HUES48 (cell line): ENCODE results near the gene ADCY3.

Experiments
- H3K27ac ChIP-seq: one replicate; pipeline ENCODE4 v1.7.0; 2013; ENCODE audit warnings: low read depth, low read length, inconsistent platforms
- H3K27me3 ChIP-seq: 2 replicates; pipeline ENCODE4 v1.6.1; 2013; ENCODE audit warnings: mild to moderate bottlenecking, low read length; ENCODE audit not compliant: control insufficient read depth, insufficient read depth
- H3K36me3 ChIP-seq: 2 replicates; pipeline ENCODE4 v1.6.1; 2013; ENCODE audit warnings: low read length; ENCODE audit not compliant: control insufficient read depth, insufficient read depth
- H3K4me1 ChIP-seq: 2 replicates; pipeline ENCODE4 v1.6.1; 2013; ENCODE audit warnings: mild to moderate bottlenecking, low read length; ENCODE audit not compliant: control insufficient read depth, insufficient read depth
- H3K4me3 ChIP-seq: 2 replicates; pipeline ENCODE4 v1.5.1; 2013; ENCODE audit warnings: mild to moderate bottlenecking, low read depth, low read length
- H3K9ac ChIP-seq: 2 replicates; pipeline ENCODE4 v1.6.1; 2013; ENCODE audit warnings: mild to moderate bottlenecking, low read depth, low read length, moderate library complexity
- H3K9me3 ChIP-seq: 2 replicates; pipeline ENCODE4 v1.6.1; 2013; ENCODE audit warnings: low read length; ENCODE audit not compliant: control insufficient read depth, insufficient read depth

Gene ADCY3

DNA sequence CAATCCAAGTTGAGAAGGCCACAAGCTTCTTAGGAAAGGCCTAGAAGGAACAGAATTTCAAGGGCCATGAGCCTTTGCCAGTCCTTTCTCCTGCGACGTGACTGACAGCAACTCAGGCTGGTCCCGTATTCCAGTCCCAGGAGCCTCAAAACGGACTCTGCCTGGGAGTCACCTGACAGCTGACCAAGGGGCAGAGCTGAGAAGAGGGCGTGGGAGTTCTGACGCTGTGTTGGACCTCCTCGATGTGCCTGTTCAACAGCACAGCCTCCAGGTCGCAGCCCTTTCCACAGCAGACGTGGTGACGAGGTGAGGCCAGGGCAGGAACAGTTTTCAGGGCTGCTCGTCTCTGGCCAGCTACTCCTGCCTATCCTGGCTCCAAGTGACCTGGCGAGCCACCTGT, 89.3 kb downstream of the ADCY3 start:
- Histone ChIP-seq H3K4me3 (no peak overlapping the region), H3K9ac (no peak overlapping the region), H3K4me1 (peaks cover 22% of the 10 kb centered on the region), H3K27me3 (no peaks in the 10 kb centered on the region), H3K27ac (no peak overlapping the region), H3K36me3 (peaks cover 15% of the 10 kb centered on the region), H3K9me3 (no peaks in the 10 kb centered on the region)

DNA sequence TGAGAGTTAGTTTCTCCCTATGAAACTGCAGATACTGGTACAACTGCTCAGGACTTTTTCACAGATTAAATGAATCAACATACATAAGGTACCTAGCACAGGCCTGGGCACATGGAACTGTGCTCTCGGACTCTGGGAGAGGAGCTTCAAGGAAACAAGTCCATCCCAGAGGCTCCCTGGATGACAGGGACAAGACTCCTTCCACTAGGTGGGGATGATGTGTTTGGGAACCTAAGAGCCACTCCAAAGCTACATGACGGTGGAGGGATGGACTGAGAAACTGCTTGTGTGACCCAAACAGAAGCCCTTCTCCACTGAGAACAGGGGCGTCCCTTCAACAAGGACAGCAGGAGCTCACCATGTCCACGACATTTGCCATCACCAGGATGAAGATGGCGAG, 89.7 kb downstream of the ADCY3 start:
- no peak overlapping the region for H3K4me3 ChIP-seq
- H3K9me3 ChIP-seq = no peaks in the 10 kb centered on the region
- peaks cover 19% of the 10 kb centered on the region for H3K36me3 ChIP-seq
- H3K9ac ChIP-seq = no peak overlapping the region
- H3K27ac ChIP-seq = no peak overlapping the region
- H3K4me1 ChIP-seq = peaks cover 25% of the 10 kb centered on the region
- no peaks in the 10 kb centered on the region for H3K27me3 ChIP-seq

DNA sequence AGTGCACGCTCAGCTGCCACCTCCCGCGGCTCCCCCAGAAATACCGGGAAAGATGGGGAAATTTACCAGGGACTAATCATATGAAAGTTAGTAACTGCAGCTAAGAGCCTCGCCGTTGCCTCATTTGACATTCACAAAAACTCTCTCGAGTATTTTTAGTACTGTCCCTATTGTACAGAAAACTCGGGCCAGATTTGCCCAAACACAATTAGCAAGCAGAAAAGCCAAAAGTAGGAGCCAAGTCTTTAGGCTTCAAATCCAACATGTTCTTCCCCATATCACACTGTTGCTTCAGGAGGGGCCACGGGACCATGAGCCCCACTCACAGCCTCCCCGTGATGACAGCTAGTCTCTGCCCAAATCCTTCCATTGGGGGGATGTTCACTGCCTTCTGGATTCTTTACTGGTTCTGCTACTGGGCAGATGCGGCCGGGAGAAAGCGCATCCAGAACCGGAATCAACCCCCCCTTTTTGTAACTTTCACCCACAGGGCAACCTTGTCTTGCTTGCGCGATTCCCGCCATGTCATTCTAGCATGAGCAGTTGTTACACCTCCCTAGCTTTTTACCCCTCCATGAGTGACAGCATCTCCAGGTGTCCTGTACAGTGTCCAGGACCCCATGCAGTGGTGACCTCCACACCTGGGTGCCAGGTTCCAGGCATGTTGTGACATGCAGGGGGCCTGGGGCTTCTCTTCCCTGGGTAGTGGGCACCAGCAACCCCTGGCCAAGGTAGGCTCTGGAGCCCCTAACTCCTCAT, 91.6 kb downstream of the ADCY3 start:
- Histone ChIP-seq H3K27ac (no peak overlapping the region), H3K4me1 (peaks cover 22% of the 10 kb centered on the region), H3K36me3 (peaks cover 30% of the 10 kb centered on the region), H3K9ac (no peak overlapping the region), H3K4me3 (no peak overlapping the region), H3K9me3 (no peaks in the 10 kb centered on the region), H3K27me3 (no peaks in the 10 kb centered on the region)

DNA sequence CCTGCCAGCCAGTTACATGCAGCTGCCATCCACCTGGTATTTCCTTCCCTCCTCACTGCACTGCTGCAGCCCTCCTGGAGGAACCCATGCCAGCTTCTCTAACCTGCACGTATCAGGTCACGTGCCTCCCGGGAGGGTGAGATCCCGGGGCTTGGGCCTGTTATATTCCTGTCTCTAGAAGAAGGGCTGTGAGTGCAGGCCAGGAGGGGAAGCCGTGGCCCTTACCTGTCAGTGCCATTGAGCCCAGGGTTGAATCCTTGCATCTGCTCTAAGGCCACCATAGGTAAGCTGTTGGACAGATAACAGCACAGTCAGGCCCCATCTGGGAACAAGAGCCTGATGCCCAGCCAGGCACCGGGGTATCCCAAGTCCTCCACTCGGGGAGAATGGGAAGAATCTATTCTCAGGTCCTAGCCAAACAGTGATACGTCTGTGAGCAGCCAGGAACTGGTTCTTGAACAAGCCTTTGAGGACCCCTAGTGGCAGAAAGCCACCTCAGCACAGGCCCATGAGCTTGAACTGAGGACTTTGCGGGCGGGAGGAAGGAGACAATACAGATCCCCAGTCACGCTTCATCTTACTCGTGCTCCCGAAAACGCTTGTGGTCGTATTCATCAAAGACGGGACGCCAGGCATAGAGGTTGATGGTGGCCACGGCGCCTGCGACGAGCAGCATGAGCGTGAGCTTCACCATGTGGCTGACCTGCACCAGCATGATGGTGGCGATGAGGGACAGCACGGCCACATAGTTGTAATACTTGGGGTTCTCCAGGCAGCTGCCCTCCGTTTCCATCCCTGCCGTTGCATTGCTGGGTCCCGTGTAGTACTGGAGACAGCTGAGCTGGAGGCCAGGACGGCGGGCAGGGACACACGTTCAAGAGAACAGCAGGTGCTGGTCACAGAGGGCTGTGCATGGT, 92.5 kb downstream of the ADCY3 start:
- no peaks in the 10 kb centered on the region for H3K9me3 ChIP-seq
- H3K27ac ChIP-seq = peak overlapping the region; percentile 2
- peaks cover 21% of the 10 kb centered on the region for H3K4me1 ChIP-seq
- H3K4me3 ChIP-seq = no peak overlapping the region
- H3K27me3 ChIP-seq = no peaks in the 10 kb centered on the region
- H3K9ac ChIP-seq = no peak overlapping the region
- peaks cover 39% of the 10 kb centered on the region for H3K36me3 ChIP-seq

DNA sequence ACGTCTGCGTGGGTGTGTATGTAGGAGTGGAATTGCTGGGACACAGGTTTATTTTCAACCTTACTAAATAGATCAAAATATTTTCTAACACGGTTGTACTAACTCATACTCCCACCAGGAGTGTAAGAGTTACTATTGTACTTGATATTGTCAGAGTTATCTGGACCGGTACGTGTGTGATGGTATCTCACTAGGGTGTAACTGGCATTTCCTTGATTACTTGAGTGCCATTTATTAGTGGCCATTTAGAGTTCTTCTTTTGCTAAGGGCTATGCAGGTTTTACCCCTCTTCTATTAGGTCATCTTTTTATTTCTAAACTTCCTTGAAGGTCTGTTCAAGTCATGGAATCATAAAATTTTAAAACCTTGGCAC, 93.3 kb downstream of the ADCY3 start:
- H3K27ac ChIP-seq = no peak overlapping the region

DNA sequence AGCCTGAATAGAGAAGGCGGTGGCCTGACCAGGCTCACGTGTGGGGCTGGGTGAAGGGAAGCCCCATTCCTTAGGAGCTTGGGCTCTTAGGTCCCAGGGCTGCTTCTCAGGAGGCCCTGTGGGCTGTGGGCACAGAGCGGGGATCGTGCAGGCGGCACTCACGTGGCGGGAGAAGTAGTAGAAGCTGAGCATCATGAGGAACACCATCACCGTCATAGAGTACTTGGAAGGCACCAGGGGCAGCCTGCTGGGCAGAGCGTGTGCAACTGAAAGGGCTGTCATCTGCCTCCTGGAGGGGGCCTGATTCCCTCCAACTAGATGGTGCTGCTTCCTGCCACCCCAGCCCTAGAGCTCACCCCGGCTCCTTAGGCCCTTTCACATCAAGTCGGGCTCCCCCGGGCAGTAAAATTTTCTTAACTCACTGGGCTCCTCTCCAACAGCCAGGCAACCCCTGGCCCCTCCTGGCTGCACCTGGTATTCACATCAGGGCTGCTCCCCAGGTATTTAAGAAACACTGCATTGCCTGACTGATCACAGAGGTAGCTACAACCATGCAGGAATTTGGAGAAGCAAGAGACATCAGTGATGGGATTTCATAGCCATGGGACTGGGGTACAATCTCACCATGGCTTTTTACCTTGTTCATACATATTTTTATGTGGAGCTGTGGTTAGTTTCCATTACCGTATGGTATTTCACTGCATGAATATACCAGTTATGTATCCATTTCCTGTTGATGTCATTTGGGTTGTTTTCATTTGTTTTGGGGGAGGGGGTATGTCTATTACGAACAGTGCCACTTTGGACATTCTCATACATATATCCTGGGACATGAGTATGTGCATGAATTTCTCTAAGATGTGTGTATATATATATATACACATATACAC, 93.9 kb downstream of the ADCY3 start:
- H3K27me3 ChIP-seq = no peaks in the 10 kb centered on the region
- no peak overlapping the region for H3K9ac ChIP-seq
- H3K9me3 ChIP-seq = no peaks in the 10 kb centered on the region
- H3K4me1 ChIP-seq = peaks cover 31% of the 10 kb centered on the region
- H3K4me3 ChIP-seq = no peak overlapping the region
- H3K27ac ChIP-seq = no peak overlapping the region
- H3K36me3 ChIP-seq = peaks cover 46% of the 10 kb centered on the region

More for the DNA sequence above, 93.3 kb downstream of the ADCY3 start:
- Histone ChIP-seq H3K27me3 (no peaks in the 10 kb centered on the region), H3K9ac (no peak overlapping the region), H3K4me1 (peaks cover 25% of the 10 kb centered on the region), H3K9me3 (no peaks in the 10 kb centered on the region), H3K36me3 (peaks cover 43% of the 10 kb centered on the region), H3K4me3 (no peak overlapping the region)

DNA sequence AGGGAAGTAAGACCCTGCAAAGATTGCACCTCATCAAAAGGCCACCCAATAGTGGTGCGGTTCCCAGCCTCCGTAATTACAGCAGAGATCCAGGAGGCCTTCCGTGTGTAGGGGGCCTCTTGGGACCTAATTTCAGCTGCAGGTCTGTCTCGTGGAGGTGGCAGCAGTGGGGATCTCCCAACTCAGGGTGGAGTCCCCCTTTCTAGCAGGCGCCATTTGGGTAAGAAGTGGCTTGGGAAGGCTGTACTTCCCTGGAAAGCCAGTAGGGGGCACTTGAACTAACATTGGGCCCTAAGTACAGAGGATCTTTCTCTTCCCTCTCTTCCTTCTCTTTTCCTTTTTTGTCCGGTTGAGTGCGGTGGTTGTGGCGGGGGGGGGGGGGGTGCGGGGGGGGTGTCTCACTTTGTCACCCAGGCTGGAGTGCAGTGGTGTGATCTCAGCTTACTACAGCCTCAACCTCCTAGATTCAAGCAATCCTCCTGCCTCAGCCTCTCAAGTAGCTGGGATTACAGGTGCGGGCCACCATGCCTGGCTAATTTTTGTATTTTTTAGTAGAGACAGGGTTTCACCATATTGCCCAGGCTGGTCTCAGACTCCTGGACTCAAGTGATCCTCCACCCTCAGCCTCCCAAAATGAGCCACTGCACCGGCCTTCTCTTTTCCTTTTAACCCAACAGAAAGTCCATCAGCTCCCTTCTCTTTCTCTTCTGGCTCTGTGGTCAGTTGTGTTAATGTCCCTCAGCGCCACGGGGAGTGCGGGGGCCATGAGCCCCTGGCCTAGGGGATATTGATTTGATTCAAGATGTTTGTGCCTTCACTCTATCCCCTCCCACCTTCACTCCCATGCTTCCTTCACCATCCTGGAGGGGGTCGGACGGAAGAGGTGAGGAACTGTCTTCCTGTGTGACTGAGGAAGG, 94.8 kb downstream of the ADCY3 start:
- Histone ChIP-seq H3K9me3 (no peaks in the 10 kb centered on the region), H3K27me3 (no peaks in the 10 kb centered on the region), H3K36me3 (peaks cover 49% of the 10 kb centered on the region), H3K27ac (no peak overlapping the region), H3K4me3 (no peak overlapping the region), H3K4me1 (peaks cover 37% of the 10 kb centered on the region), H3K9ac (no peak overlapping the region)

DNA sequence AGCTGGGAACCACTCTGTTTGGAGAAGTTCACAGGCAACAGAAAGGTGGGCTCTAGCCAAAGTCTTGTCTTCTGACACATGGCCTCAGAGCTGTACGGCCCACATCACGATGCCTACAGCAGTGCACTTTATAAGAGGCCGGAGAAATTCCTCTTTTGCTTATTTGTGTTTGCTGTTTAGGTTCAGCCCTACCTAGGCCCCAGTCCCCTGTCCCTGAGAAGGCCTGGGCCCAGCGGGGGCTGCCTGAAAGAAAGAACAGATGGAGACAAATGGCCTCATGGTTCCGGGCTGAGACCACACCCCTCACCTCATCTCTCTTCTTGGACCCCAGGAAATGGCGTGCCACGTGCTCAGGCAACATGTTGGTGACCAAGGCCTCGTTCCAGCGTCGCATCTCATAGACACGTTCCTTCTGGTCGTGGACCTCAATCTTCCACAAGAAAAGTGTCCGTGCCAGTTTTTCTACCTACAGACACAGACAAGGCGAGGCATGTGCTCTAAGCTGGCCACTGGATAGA, 95.9 kb downstream of the ADCY3 start:
- no peak overlapping the region for H3K4me3 ChIP-seq
- no peak overlapping the region for H3K9ac ChIP-seq
- no peaks in the 10 kb centered on the region for H3K9me3 ChIP-seq
- H3K27me3 ChIP-seq = no peaks in the 10 kb centered on the region
- H3K27ac ChIP-seq = no peak overlapping the region
- H3K4me1 ChIP-seq = peaks cover 37% of the 10 kb centered on the region
- peaks cover 58% of the 10 kb centered on the region for H3K36me3 ChIP-seq

DNA sequence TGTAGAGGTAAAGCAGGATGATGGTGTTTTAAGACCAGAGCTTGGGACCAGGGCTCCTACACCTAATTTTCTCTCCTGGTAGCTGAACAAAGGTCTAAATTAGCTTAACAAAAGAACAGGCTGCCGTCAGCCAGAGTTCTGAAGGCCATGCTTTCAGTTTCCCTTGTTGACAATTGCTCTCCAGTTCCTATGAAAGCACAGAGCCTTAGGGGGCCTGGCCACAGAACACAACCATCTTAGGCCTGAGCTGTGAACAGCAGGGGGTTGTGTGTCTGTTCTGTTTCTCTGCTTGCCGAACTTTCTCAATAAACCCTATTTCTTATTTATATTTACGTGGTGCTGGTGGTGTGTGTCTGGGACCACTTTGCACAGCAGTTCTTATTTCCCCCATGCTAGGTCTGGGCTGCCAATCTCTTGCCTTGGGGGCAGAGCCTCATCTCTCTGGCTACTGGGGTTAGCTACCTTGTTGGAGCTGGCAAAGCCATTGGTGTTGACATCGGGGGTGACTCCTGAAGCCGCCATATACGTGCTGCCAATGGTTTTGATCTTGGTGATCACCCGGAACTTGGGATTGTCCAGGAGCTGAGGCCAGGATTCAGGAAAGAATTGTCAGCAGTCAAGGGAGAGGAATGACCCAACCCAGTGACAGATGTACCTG, 97.9 kb downstream of the ADCY3 start:
- H3K9me3 ChIP-seq = no peaks in the 10 kb centered on the region
- peaks cover 78% of the 10 kb centered on the region for H3K36me3 ChIP-seq
- no peaks in the 10 kb centered on the region for H3K27me3 ChIP-seq
- peak overlapping the region; percentile 87 for H3K27ac ChIP-seq
- no peak overlapping the region for H3K9ac ChIP-seq
- peak overlapping the region; percentile 33 for H3K4me3 ChIP-seq
- H3K4me1 ChIP-seq = peaks cover 33% of the 10 kb centered on the region
